CD4-positive, alpha-beta T cell (primary cell): ENCODE results near the gene ACTN4. TPM values are rescaled to one million over a fixed set of nuclear protein-coding genes. Genes with fewer than 3 reads are reported as not detected.
"Not testable (repeated sequence)": the region's sequence is repeated elsewhere in the genome, so short reads cannot be mapped to it uniquely, and the experiment has no call there.

ENCODE experiments used
- ATAC-seq: fragments of 200-7000 bp; cut with Tn5 transposase; one replicate; pipeline ENCODE4 v1.10.0; 2022; ENCODE audit warnings: mild to moderate bottlenecking; ENCODE audit not compliant: poor library complexity
- CTCF ChIA-PET: fragments of 350-600 bp; sonication (Branson Sonifier 250); formaldehyde crosslinking; loops from one replicate; lab custom pipeline; 2021; ENCODE audit warnings: antibody characterized with exemption, inconsistent platforms; lab: Charles Lee
- POLR2A ChIA-PET: fragments of 350-600 bp; sonication (Branson Sonifier 250); formaldehyde crosslinking; loops from one replicate; lab custom pipeline; 2021; ENCODE audit warnings: antibody characterized with exemption, inconsistent platforms; lab: Charles Lee
- DNase-seq, 14 experiments: peaks; one replicate each; pipeline ENCODE4 v3.0.0-alpha.2; 2013 to 2020; ENCODE audit warnings: mixed read lengths in 2 of 14
- H3K27ac ChIP-seq, 2 donors: one replicate each; pipeline versions ENCODE4 v1.5.1 to v1.7.0; 2013; ENCODE audit warnings: low read length in 2 of 2, low read depth in 1 of 2, mild to moderate bottlenecking in 1 of 2
- H3K27me3 ChIP-seq, 2 experiments: 1 replicate in 1 of 2; 2 replicates in 1 of 2; pipeline versions ENCODE4 v1.6.1 to v1.7.0; 2013; ENCODE audit warnings: low read length in 2 of 2, control low read depth in 1 of 2, mild to moderate bottlenecking in 1 of 2, moderate library complexity in 1 of 2; ENCODE audit not compliant: insufficient read depth in 2 of 2, control insufficient read depth in 1 of 2
- H3K36me3 ChIP-seq: one replicate; pipeline ENCODE4 v1.6.1; 2013; ENCODE audit warnings: low read length, control low read depth; ENCODE audit not compliant: insufficient read depth
- H3K4me1 ChIP-seq: one replicate; pipeline ENCODE4 v1.6.1; 2013; ENCODE audit warnings: low read length, control low read depth; ENCODE audit not compliant: insufficient read depth
- H3K4me3 ChIP-seq: one replicate; pipeline ENCODE4 v1.5.1; 2013; ENCODE audit warnings: mild to moderate bottlenecking, low read length, moderate library complexity
- H3K9me3 ChIP-seq, 2 experiments: 1 replicate in 1 of 2; 2 replicates in 1 of 2; pipeline versions ENCODE4 v1.6.1 to v1.7.0; 2013; ENCODE audit warnings: low read length in 2 of 2, mild to moderate bottlenecking in 2 of 2, control low read depth in 1 of 2, moderate library complexity in 1 of 2; ENCODE audit not compliant: control insufficient read depth in 1 of 2, insufficient read depth in 1 of 2
- H3K27ac Mint-ChIP-seq: one replicate; pipeline ENCODE4 v1.8.0; 2020; ENCODE audit warnings: mixed read lengths
- H3K27me3 Mint-ChIP-seq: one replicate; pipeline ENCODE4 v1.8.0; 2021; ENCODE audit warnings: mixed read lengths
- H3K36me3 Mint-ChIP-seq: one replicate; pipeline ENCODE4 v1.8.0; 2021; ENCODE audit warnings: low read depth, mixed read lengths
- H3K4me1 Mint-ChIP-seq: one replicate; pipeline ENCODE4 v1.8.0; 2021; ENCODE audit warnings: low read depth, mixed read lengths
- H3K4me3 Mint-ChIP-seq: one replicate; pipeline ENCODE4 v1.8.0; 2020; ENCODE audit warnings: mild to moderate bottlenecking, mixed read lengths
- H3K9me3 Mint-ChIP-seq: one replicate; pipeline ENCODE4 v1.8.0; 2020; ENCODE audit warnings: mixed read lengths
- intact Hi-C, 2 experiments: fragments of 100-400 bp; cut with DNase I in 1 of 2; cut with micrococcal nuclease in 1 of 2; formaldehyde crosslinking; loops; one replicate each; pipeline versions ENCODE4 v1.15.1 to v1.9.0; 2023 to 2025; cut with DNase I, micrococcal nuclease
- polyA plus RNA-seq, 2 donors: library from polyadenylated mRNA; unstranded; fragments of 120-200 nt; gene quantifications; one replicate each; pipeline ENCODE4 v1.2.1, GENCODE V29; 2013
- total RNA-seq, 174 experiments: library from RNA in 2 of 174; stranded (reverse) in 2 of 174; gene quantifications; one replicate each; pipeline ENCODE4 v1.2.3 and lab custom pipeline; 2021 to 2026
- TF ChIP-seq, protein P1 (sequence below): fragments of 200-600 bp; IDR thresholded peaks from one replicate; pipeline ENCODE4 v1.8.0; 2022; ENCODE audit warnings: antibody characterized with exemption, mild to moderate bottlenecking

ACTN4 gene
- total RNA-seq (10 to 100 TPM; 70.3 to 84.0 TPM), total RNA-seq (lab: John Stamatoyannopoulos, UW) (60.2 to 328 (median 145) reads per million in 172 experiments)
- 105 TPM for polyA plus RNA-seq (2013, experiment 1 of 2)
- 147 TPM for polyA plus RNA-seq (2013, experiment 2 of 2)

DNA sequence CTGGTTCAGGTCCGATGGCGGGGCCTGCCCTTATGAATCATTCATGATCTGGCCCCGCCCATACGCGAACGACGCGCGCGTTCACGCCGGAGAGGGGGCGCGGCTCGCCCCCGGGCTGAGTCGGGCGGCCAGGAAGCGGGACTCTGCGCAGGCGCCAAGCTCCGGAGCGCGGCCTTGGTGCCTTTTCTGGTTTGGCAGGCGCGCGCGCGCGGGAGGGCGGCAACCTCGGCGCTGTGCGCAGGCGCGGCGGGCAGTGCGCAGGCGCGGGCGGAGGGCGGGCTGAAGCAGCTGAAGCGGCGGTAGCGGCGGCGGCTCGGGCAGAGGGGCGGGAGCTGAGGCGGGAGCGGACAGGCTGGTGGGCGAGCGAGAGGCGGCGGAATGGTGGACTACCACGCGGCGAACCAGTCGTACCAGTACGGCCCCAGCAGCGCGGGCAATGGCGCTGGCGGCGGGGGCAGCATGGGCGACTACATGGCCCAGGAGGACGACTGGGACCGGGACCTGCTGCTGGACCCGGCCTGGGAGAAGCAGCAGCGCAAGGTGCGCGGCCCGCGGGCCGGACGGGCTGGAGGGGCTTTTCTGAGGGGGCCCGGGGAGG lies at the start of gene ACTN4:
ACTN4 (plus strand) TSS at position 282 of the 598 bp plus-strand sequence; CDS start at position 379, 97 bp downstream.
- Histone ChIP-seq H3K27ac (peak within 1 kb of the TSS; percentile 21 to 41), H3K36me3 (no peaks in the 10 kb centered on the region), H3K9me3 (no peaks in the 10 kb centered on the region), H3K4me1 (peaks cover 50% of the 10 kb centered on the region), H3K4me3 (peak within 1 kb of the TSS; percentile 96), H3K27me3 (peaks cover 3 to 9% of the 10 kb centered on the region in 2 experiments)
- ATAC-seq: peak; percentile 92
- peaks cover 4% of the 10 kb centered on the region for H3K36me3 Mint-ChIP-seq
- CTCF ChIA-PET: interaction anchor here (1.1 to 2.4 kb wide), 4 partner anchors 10 to 283 kb away, joined by 7 to 13 read pairs (median 10); partner anchors contain the start of genes FAM98C, MRPS12 and SARS2
- POLR2A ChIA-PET: interaction anchor here (0.9 to 2.2 kb wide), 18 partner anchors 9 to 273 kb away, joined by 3 to 27 read pairs (median 4); partner anchors contain the start of genes ECH1, EIF3K, FAM98C and MAP4K1
- peaks cover 37% of the 10 kb centered on the region for H3K4me1 Mint-ChIP-seq
- intact Hi-C loops: loop anchor here (1.0 to 5.0 kb wide), 3 partner anchors 9 to 85 kb away; partner anchors contain the start of gene EIF3K (in 1 of the 2)
- peaks cover 37% of the 10 kb centered on the region for H3K27me3 Mint-ChIP-seq
- H3K9me3 Mint-ChIP-seq: no peaks in the 10 kb centered on the region
- DNase-seq: peak; percentile 99 to 100 (median 100)
- peak within 1 kb of the TSS; percentile 85 for H3K4me3 Mint-ChIP-seq
- TF ChIP-seq, protein P1, sequence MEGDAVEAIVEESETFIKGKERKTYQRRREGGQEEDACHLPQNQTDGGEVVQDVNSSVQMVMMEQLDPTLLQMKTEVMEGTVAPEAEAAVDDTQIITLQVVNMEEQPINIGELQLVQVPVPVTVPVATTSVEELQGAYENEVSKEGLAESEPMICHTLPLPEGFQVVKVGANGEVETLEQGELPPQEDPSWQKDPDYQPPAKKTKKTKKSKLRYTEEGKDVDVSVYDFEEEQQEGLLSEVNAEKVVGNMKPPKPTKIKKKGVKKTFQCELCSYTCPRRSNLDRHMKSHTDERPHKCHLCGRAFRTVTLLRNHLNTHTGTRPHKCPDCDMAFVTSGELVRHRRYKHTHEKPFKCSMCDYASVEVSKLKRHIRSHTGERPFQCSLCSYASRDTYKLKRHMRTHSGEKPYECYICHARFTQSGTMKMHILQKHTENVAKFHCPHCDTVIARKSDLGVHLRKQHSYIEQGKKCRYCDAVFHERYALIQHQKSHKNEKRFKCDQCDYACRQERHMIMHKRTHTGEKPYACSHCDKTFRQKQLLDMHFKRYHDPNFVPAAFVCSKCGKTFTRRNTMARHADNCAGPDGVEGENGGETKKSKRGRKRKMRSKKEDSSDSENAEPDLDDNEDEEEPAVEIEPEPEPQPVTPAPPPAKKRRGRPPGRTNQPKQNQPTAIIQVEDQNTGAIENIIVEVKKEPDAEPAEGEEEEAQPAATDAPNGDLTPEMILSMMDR: no peak
- peak within 1 kb of the TSS; percentile 75 for H3K27ac Mint-ChIP-seq

DNA sequence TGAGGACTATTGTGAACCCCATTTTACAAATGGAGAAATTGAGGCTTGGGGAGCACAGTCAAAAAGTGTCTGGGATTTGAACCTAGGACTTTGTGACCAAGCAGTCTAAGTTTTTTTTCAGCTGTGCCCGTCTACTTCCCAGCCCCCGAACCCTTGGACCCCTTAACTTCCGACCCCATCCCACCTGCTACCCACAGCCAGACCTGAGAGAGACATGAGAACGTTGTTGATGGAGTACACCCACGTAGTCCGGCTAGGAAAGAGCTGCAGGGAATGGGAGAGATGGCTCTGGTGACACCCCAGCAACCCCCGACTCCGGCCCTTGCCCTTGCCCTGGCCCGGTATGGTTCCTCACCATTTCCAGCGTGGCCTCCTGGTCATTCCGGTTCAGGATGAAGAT lies 47.7 kb upstream of the ACTN4 start:
- Histone ChIP-seq H3K4me3 (no peak overlapping the region), H3K4me1 (no peaks in the 10 kb centered on the region), H3K27me3 (no peaks in the 10 kb centered on the region), H3K27ac (no peak overlapping the region), H3K9me3 (no peaks in the 10 kb centered on the region), H3K36me3 (peaks cover 38% of the 10 kb centered on the region)
- intact Hi-C loops: no loop called here
- Mint-ChIP-seq H3K9me3 (no peaks in the 10 kb centered on the region), H3K27ac (no peak overlapping the region), H3K27me3 (no peaks in the 10 kb centered on the region), H3K4me1 (no peaks in the 10 kb centered on the region), H3K4me3 (no peak overlapping the region), H3K36me3 (peaks cover 50% of the 10 kb centered on the region)
- ATAC-seq: no peak
- DNase-seq: no peak
- TF ChIP-seq, protein P1: no peak
- CTCF ChIA-PET: no interaction called here
- POLR2A ChIA-PET: no interaction called here

DNA sequence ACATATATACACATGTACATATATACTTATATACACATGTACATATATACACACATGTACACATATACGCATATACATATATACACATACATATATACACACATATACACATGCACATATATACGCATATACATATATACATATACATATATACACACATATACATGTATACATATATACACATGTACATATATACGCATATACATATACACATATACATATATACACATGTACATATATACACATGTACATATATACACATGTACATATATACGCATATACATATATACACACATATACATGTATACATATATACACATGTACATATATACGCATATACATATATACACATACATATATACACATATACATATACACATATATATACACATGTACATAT lies 44.6 kb upstream of the ACTN4 start:
- DNase-seq, ATAC-seq, H3K4me3 Mint-ChIP-seq, CTCF ChIA-PET, H3K9me3 Mint-ChIP-seq, H3K9me3 ChIP-seq, H3K4me1 ChIP-seq, H3K4me3 ChIP-seq, H3K27ac Mint-ChIP-seq, POLR2A ChIA-PET, H3K27me3 Mint-ChIP-seq, H3K27me3 ChIP-seq, H3K4me1 Mint-ChIP-seq, H3K27ac ChIP-seq, intact Hi-C loops: not testable (repeated sequence)
- H3K36me3 ChIP-seq: peaks cover 38% of the 10 kb centered on the region
- peaks cover 53% of the 10 kb centered on the region for H3K36me3 Mint-ChIP-seq
